GM23338 (cell line): ENCODE data around the gene CACNG3. TPM values are rescaled to one million over a fixed set of nuclear protein-coding genes. Genes with fewer than 3 reads are reported as not detected.

Source experiments
- ATAC-seq: fragments of 200-7000 bp; cut with Tn5 transposase; 3 replicates; pipeline ENCODE4 v1.9.1; 2020
- DNase-seq: peaks from one replicate; pipeline ENCODE4 v3.0.0-alpha.2; 2015; ENCODE audit warnings: low spot score
- H2AFZ ChIP-seq: fragments of 200-600 bp; sonication (generic); 2 replicates; pipeline ENCODE4 v1.8.0; 2016; ENCODE audit warnings: antibody characterized with exemption, mild to moderate bottlenecking, moderate library complexity
- H3F3A ChIP-seq: fragments of 200-600 bp; sonication (generic); replicated peaks from 2 replicates; pipeline ENCODE4 v1.8.0; 2017; ENCODE audit warnings: antibody characterized with exemption, mixed run types, low read depth
- H3K27ac ChIP-seq: fragments of 200-600 bp; sonication (generic); 2 replicates; pipeline ENCODE4 v1.6.1; 2016; ENCODE audit warnings: low read depth
- H3K27me3 ChIP-seq: fragments of 200-600 bp; sonication (generic); 2 replicates; pipeline ENCODE4 v1.8.0; 2016; ENCODE audit warnings: mild to moderate bottlenecking, mixed run types, moderate library complexity; ENCODE audit not compliant: insufficient read depth
- H3K36me3 ChIP-seq: fragments of 200-600 bp; sonication (generic); 2 replicates; pipeline ENCODE4 v1.8.0; 2016; ENCODE audit warnings: mild to moderate bottlenecking; ENCODE audit not compliant: insufficient read depth
- H3K4me1 ChIP-seq: fragments of 200-600 bp; sonication (generic); 2 replicates; pipeline ENCODE4 v1.8.0; 2016; ENCODE audit warnings: mild to moderate bottlenecking, moderate library complexity; ENCODE audit not compliant: insufficient read depth
- H3K4me2 ChIP-seq: fragments of 200-600 bp; sonication (generic); 2 replicates; pipeline ENCODE4 v1.7.1; 2017; ENCODE audit warnings: mixed run types
- H3K4me3 ChIP-seq: fragments of 200-600 bp; sonication (generic); 2 replicates; pipeline ENCODE4 v1.6.1; 2016; ENCODE audit warnings: mixed run types
- H3K79me2 ChIP-seq: fragments of 200-600 bp; sonication (generic); replicated peaks from 2 replicates; pipeline ENCODE4 v1.8.0; 2017; ENCODE audit warnings: mild to moderate bottlenecking; ENCODE audit not compliant: insufficient read depth
- H3K9me2 ChIP-seq: fragments of 200-600 bp; sonication (generic); 2 replicates; pipeline ENCODE4 v1.8.0; 2017; ENCODE audit not compliant: insufficient read depth
- H4K20me1 ChIP-seq: fragments of 200-600 bp; sonication (generic); replicated peaks from 2 replicates; pipeline ENCODE4 v1.8.0; 2017; ENCODE audit warnings: mild to moderate bottlenecking; ENCODE audit not compliant: insufficient read depth
- H3K27ac Mint-ChIP-seq: 2 replicates; pipeline ENCODE4 v1.8.0; 2020; ENCODE audit warnings: inconsistent platforms, mild to moderate bottlenecking, moderate library complexity, mixed read lengths
- H3K27me3 Mint-ChIP-seq: 3 replicates; pipeline ENCODE4 v1.8.0; 2022; ENCODE audit warnings: low read depth, mild to moderate bottlenecking, moderate library complexity, mixed read lengths, inconsistent platforms; ENCODE audit not compliant: insufficient read depth, poor library complexity
- H3K36me3 Mint-ChIP-seq: 3 replicates; pipeline ENCODE4 v1.8.0; 2021; ENCODE audit warnings: low read depth, mild to moderate bottlenecking, inconsistent platforms, moderate library complexity, mixed read lengths
- H3K4me1 Mint-ChIP-seq: 3 replicates; pipeline ENCODE4 v1.8.0; 2020; ENCODE audit warnings: mild to moderate bottlenecking, inconsistent platforms, mixed read lengths
- H3K4me3 Mint-ChIP-seq: 3 replicates; pipeline ENCODE4 v1.8.0; 2021; ENCODE audit warnings: moderate library complexity, mild to moderate bottlenecking, inconsistent platforms, mixed read lengths
- H3K9me3 Mint-ChIP-seq: 3 replicates; pipeline ENCODE4 v1.8.0; 2020; ENCODE audit warnings: moderate library complexity, mild to moderate bottlenecking, inconsistent platforms, mixed read lengths
- CREB1 ChIP-seq: fragments of 250-450 bp; sonication (Bioruptor Pico); IDR thresholded peaks from 2 replicates; pipeline ENCODE4 v1.5.0; 2020; ENCODE audit warnings: low read depth, mild to moderate bottlenecking, moderate library complexity
- CTCF ChIP-seq, 2 experiments: fragments of 200-600 bp in 1 of 2; sonication (generic) in 1 of 2; conservative IDR thresholded peaks; 2 replicates each; pipeline versions ENCODE4 v1.5.1 to v1.6.1; 2016 to 2017; ENCODE audit warnings: antibody characterized with exemption in 2 of 2, low read depth in 2 of 2, mild to moderate bottlenecking in 2 of 2, moderate library complexity in 1 of 2
- ETS1 ChIP-seq: IDR thresholded peaks from 2 replicates; pipeline ENCODE4 v1.6.1; 2016; ENCODE audit warnings: antibody characterized with exemption
- EZH2 ChIP-seq: fragments of 200-600 bp; sonication (generic); IDR thresholded peaks from one replicate; pipeline ENCODE4 v1.8.0; 2017; ENCODE audit warnings: antibody characterized with exemption, mild to moderate bottlenecking, low read depth; ENCODE audit not compliant: unreplicated experiment
- EZH2phosphoT487 ChIP-seq: fragments of 200-600 bp; sonication (generic); IDR thresholded peaks from one replicate; pipeline ENCODE4 v1.8.1; 2018; ENCODE audit warnings: antibody characterized with exemption; ENCODE audit not compliant: unreplicated experiment
- JUNB ChIP-seq: IDR thresholded peaks from one replicate; pipeline ENCODE4 v1.6.1; 2016; ENCODE audit warnings: antibody characterized with exemption; ENCODE audit not compliant: unreplicated experiment
- NANOG ChIP-seq: IDR thresholded peaks from 2 replicates; pipeline ENCODE4 v1.6.1; 2016; ENCODE audit warnings: antibody characterized with exemption, borderline replicate concordance
- POLR2AphosphoS5 ChIP-seq: IDR thresholded peaks from 2 replicates; pipeline ENCODE4 v1.6.1; 2016; ENCODE audit warnings: antibody characterized with exemption, low read depth
- REST ChIP-seq: IDR thresholded peaks from one replicate; pipeline ENCODE4 v1.6.1; 2018; ENCODE audit warnings: antibody characterized with exemption; ENCODE audit not compliant: unreplicated experiment
- STAT1 ChIP-seq: IDR thresholded peaks from one replicate; pipeline ENCODE4 v1.6.1; 2016; ENCODE audit warnings: antibody characterized with exemption; ENCODE audit not compliant: unreplicated experiment
- ZNF331 ChIP-seq: fragments of 250-450 bp; sonication (Bioruptor Pico); IDR thresholded peaks from 2 replicates; pipeline ENCODE4 v1.5.0; 2020; ENCODE audit warnings: low read depth, mild to moderate bottlenecking, moderate library complexity
- ZNF462 ChIP-seq: fragments of 250-450 bp; sonication (Bioruptor Pico); IDR thresholded peaks from 2 replicates; pipeline ENCODE4 v1.5.0; 2020; ENCODE audit warnings: mild to moderate bottlenecking, moderate library complexity
- polyA plus RNA-seq: library from polyadenylated mRNA; unstranded; fragments of >200 nt; fragmentation: Nextera tagmentation; extraction: Ambion mirVana; gene quantifications from 2 replicates; pipeline ENCODE4 v1.2.1, GENCODE V29; 2016
- total RNA-seq: library from RNA; depleted of rRNA; stranded (reverse); fragments of >200 nt; shearing (Covaris generic); gene quantifications from 2 replicates; pipeline ENCODE4 v1.2.3, GENCODE V29; 2014

The CACNG3 gene
- total and polyA plus RNA-seq, 2 experiments from 2014 or later = not detected

- no peak for TF ChIP-seq NANOG
- TF ChIP-seq JUNB = no peak
- no peak for TF ChIP-seq ETS1
Measured at GRCh38 chr16:24208710-24209109, 47.4 kb upstream of the CACNG3 start (continued).

GRCh38 chr16:24214992-24215391 is 41.1 kb upstream of the CACNG3 start:
- H3K79me2 ChIP-seq = no peaks in the 10 kb centered on the region
- H2AFZ ChIP-seq = no peak overlapping the region
- H3K27me3 Mint-ChIP-seq = peaks cover 2% of the 10 kb centered on the region
- H3K27me3 ChIP-seq = no peaks in the 10 kb centered on the region
- H3K4me1 Mint-ChIP-seq = peaks cover 16% of the 10 kb centered on the region
- H3K27ac ChIP-seq = no peak overlapping the region
- no peak for DNase-seq
- no peaks in the 10 kb centered on the region for H3K9me3 Mint-ChIP-seq
- H3F3A ChIP-seq = no peaks in the 10 kb centered on the region
- no peaks in the 10 kb centered on the region for H4K20me1 ChIP-seq
- H3K4me3 Mint-ChIP-seq = no peak overlapping the region
- no peak overlapping the region for H3K4me3 ChIP-seq
- TF ChIP-seq STAT1 (no peak), EZH2phosphoT487 (no peak), CTCF (conservative IDR thresholded peaks at IDR 0.05; ENCODE audit: low read depth in 2 of 2) (no peak), REST (no peak), ZNF462 (CRISPR knock-in tag) (no peak), POLR2AphosphoS5 (no peak), EZH2 (no peak), JUNB (no peak), ETS1 (no peak), ZNF331 (CRISPR knock-in tag) (no peak), CREB1 (CRISPR knock-in tag) (no peak)
- peak overlapping the region; percentile 48; the same call in 1 of the 2 replicates for H3K4me2 ChIP-seq
- no peak overlapping the region for H3K27ac Mint-ChIP-seq
- no peaks in the 10 kb centered on the region for H3K36me3 ChIP-seq
- peaks cover 12% of the 10 kb centered on the region for H3K4me1 ChIP-seq
- H3K36me3 Mint-ChIP-seq = no peaks in the 10 kb centered on the region
- 0 out of 2 replicates have a peak, but pooled peaks cover 9% of the 10 kb centered on the region for H3K9me2 ChIP-seq
- ATAC-seq = no peak
